ENCODE data around the gene NDUFA5. TPM values are rescaled to one million over a fixed set of nuclear protein-coding genes. Genes with fewer than 3 reads are reported as not detected.

Gene NDUFA5
- total and polyA plus RNA-seq, 10 donors, result 40.6 to 85.2 (median 54.2) TPM

DNA sequence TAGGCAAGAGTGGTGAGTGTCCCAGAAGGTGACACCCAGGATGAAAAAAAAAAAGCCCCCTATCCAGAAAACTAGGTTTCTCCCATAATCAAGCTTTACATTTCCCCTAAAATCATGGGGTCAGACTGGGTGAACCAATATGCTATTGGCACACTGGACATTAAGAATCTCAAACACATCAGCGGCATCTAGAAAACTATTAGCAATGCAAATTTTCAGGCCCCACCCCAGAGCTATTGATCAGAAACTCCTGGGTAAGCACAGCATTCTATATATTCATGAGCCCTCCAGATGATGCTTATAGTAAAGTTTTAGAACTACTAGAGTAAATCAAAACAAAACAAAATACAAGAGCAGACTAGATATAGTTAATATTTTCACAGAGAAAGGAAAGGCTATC, 59.6 kb downstream of the NDUFA5 start:
- TF ChIP-seq POLR2A (IDR thresholded peaks at IDR 0.05), result no peak
- no peak for TF ChIP-seq POLR2AphosphoS5 (IDR thresholded peaks at IDR 0.05)
- TF ChIP-seq, protein P1, sequence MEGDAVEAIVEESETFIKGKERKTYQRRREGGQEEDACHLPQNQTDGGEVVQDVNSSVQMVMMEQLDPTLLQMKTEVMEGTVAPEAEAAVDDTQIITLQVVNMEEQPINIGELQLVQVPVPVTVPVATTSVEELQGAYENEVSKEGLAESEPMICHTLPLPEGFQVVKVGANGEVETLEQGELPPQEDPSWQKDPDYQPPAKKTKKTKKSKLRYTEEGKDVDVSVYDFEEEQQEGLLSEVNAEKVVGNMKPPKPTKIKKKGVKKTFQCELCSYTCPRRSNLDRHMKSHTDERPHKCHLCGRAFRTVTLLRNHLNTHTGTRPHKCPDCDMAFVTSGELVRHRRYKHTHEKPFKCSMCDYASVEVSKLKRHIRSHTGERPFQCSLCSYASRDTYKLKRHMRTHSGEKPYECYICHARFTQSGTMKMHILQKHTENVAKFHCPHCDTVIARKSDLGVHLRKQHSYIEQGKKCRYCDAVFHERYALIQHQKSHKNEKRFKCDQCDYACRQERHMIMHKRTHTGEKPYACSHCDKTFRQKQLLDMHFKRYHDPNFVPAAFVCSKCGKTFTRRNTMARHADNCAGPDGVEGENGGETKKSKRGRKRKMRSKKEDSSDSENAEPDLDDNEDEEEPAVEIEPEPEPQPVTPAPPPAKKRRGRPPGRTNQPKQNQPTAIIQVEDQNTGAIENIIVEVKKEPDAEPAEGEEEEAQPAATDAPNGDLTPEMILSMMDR (IDR thresholded peaks at IDR 0.05 in 8 of 11, conservative IDR thresholded peaks at IDR 0.05 in 3 of 11), result no peak
- WGBS, 5 donors, result 79 to 88% (median 81%) methylated on average over 1 of the region's 1 CpG
- no peak for DNase-seq

DNA sequence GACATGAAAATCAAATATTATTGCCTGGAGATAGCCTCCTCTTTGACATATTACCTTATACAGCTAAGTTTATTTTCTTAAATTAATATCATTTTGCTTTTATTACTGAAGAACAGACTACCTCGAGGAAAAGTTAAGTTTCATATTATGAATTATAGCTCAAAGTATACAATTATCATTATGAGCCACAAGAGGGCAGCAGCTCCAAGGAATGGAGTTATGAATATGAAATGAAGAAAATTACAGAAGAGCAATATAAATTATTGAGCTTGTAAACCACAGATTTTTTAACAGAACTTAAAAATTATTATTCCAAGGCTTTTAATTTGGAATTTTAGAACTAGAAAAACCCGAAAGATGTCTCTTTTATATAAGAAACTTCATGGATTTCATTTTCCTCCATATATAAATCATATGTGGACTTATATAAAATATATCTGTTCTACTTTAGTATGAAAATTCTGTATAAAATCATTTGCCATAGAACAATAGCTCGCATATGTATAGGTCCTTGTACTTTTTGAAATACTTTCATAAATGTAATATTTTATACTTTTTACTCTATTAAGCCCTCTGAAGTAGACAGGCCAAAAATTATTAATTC, 63.3 kb downstream of the NDUFA5 start:
- Histone ChIP-seq H3K4me1 (peaks cover 0 to 6% (median 2%) of the 10 kb centered on the region in 6 donors), H3K4me3 (no peak overlapping the region), H3K36me3 (no peaks in the 10 kb centered on the region), H3K9me3 (peaks cover 0 to 4% (median 0%) of the 10 kb centered on the region in 8 donors), H3K27me3 (replicated peaks in 1 of 7) (peaks cover 0 to 9% (median 0%) of the 10 kb centered on the region in 7 donors), H3K27ac (no peak overlapping the region)
- TF ChIP-seq POLR2AphosphoS5 (IDR thresholded peaks at IDR 0.05), result no peak
- TF ChIP-seq, protein P1 (IDR thresholded peaks at IDR 0.05 in 8 of 11, conservative IDR thresholded peaks at IDR 0.05 in 3 of 11), result peak in 10 of 11 experiments; percentile 14 to 72 (median 56)
- no peak for DNase-seq
- 5 to 13% (median 6%) methylated on average over 3 of the region's 3 CpGs for WGBS, 5 donors
- intact Hi-C loops (cut with DNase I; ENCODE audit: low total_unique reads), result loop anchor here (5.0 kb wide), 1 partner anchor 378 kb away; no protein-coding TSS in a partner anchor

More for the DNA sequence above, 59.6 kb downstream of the NDUFA5 start:
- Histone ChIP-seq H3K4me1 (peaks cover 0 to 6% (median 2%) of the 10 kb centered on the region in 6 donors), H3K4me3 (no peak overlapping the region), H3K9me3 (no peaks in the 10 kb centered on the region), H3K36me3 (no peaks in the 10 kb centered on the region), H3K27me3 (replicated peaks in 1 of 7) (peaks cover 0 to 10% (median 0%) of the 10 kb centered on the region in 7 donors), H3K27ac (no peak overlapping the region)
- intact Hi-C loops (cut with DNase I; ENCODE audit: low total_unique reads), result no loop called here

DNA sequence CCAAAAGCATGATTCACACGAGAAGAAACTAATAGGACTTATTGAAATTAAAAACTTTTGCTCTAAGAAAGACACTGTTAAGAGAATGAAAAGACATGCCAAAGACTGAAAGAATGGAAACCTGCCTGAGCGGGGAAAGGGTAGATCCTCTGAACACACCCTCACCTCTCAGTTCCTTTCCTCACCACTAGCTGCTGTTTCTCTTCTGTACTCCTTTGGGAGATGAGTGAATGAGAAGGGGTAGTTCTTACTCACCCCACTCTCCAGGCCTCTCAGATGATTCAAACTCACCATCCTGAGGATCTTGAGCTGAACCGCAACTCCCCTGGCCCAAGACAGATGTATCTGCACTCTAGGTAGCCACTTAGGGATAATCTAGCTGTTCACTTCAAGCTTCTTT, 65.1 kb downstream of the NDUFA5 start:
- H3K4me3 ChIP-seq, result no peak overlapping the region
- 68 to 88% (median 74%) methylated on average over 3 of the region's 3 CpGs for WGBS, 5 donors
- peaks cover 0 to 9% (median 0%) of the 10 kb centered on the region in 7 donors for H3K27me3 ChIP-seq (replicated peaks in 1 of 7)
- TF ChIP-seq, protein P1 (IDR thresholded peaks at IDR 0.05 in 8 of 11, conservative IDR thresholded peaks at IDR 0.05 in 3 of 11), result no peak
- TF ChIP-seq POLR2AphosphoS5 (IDR thresholded peaks at IDR 0.05), result no peak
- TF ChIP-seq POLR2A (IDR thresholded peaks at IDR 0.05), result no peak
- intact Hi-C loops (cut with DNase I; ENCODE audit: low total_unique reads), result loop anchor here (5.0 kb wide), 1 partner anchor 380 kb away; no protein-coding TSS in a partner anchor
- no peak overlapping the region for H3K27ac ChIP-seq
- peaks cover 0 to 4% (median 0%) of the 10 kb centered on the region in 8 donors for H3K9me3 ChIP-seq
- H3K36me3 ChIP-seq, result no peaks in the 10 kb centered on the region
- H3K4me1 ChIP-seq, result peaks cover 0 to 6% (median 2%) of the 10 kb centered on the region in 6 donors
- no peak for DNase-seq

Other genes with a start within 250 kb of the NDUFA5 start
- gene IQUB, start 23.2 kb downstream of the NDUFA5 start, total RNA-seq, result 1 to 10 TPM in 1 of 7 donors, under 1 TPM in 6; 0.16 to 1.0 (median 0.43) TPM
- under 1 TPM; 0.05 to 0.07 (median 0.06) TPM for gene IQUB, start 23.2 kb downstream of the NDUFA5 start, polyA plus RNA-seq
- gene ASB15, start 44.0 kb upstream of the NDUFA5 start, total RNA-seq, result not detected
- under 1 TPM in 1 of 3 donors, not detected in 2; 0.03 TPM for gene ASB15, start 44.0 kb upstream of the NDUFA5 start, polyA plus RNA-seq
- gene LMOD2, start 98.0 kb upstream of the NDUFA5 start, total RNA-seq, result not detected
- under 1 TPM in 1 of 3 donors, not detected in 2; 0.03 TPM for gene LMOD2, start 98.0 kb upstream of the NDUFA5 start, polyA plus RNA-seq
- 10 to 100 TPM; 19.8 to 31.0 (median 28.8) TPM for gene WASL, start 191.2 kb upstream of the NDUFA5 start, total RNA-seq
- gene WASL, start 191.2 kb upstream of the NDUFA5 start, polyA plus RNA-seq, result 10 to 100 TPM in 1 of 3 donors, 1 to 10 TPM in 2; 5.3 to 12.6 (median 7.3) TPM